Gastroesophageal sphincter (tissue), 4 donors: ENCODE results near the gene ADAM33. TPM values are rescaled to one million over a fixed set of nuclear protein-coding genes. Genes with fewer than 3 reads are reported as not detected.
A peak's percentile ranks its signal among the peaks of the same experiment; 100 is the strongest.

ENCODE experiments used
- ATAC-seq: fragments of 150-250 bp; one replicate; pipeline ENCODE4 v1.9.1; 2016; ENCODE audit warnings: mild to moderate bottlenecking, moderate library complexity
- H3K27ac ChIP-seq, 4 donors: fragments of 200-600 bp; sonication (generic) in 3 of 4; 1 replicate in 3 of 4; 2 replicates in 1 of 4; pipeline ENCODE4 v1.5.1; 2016 to 2019
- H3K27me3 ChIP-seq: fragments of 200-600 bp; sonication (generic); one replicate; pipeline ENCODE4 v1.5.1; 2019
- H3K36me3 ChIP-seq, 2 donors: fragments of 200-600 bp; sonication (generic); one replicate each; pipeline ENCODE4 v1.5.1; 2019; ENCODE audit warnings: control low read depth in 1 of 2
- H3K4me1 ChIP-seq, 3 donors: fragments of 200-600 bp; sonication (generic); 1 replicate in 2 of 3; 2 replicates in 1 of 3; pipeline ENCODE4 v1.5.1; 2016 to 2019; ENCODE audit warnings: control low read depth in 2 of 3
- H3K4me3 ChIP-seq, 2 donors: fragments of 200-600 bp; sonication (generic); one replicate each; pipeline ENCODE4 v1.5.1; 2019; ENCODE audit warnings: mild to moderate bottlenecking in 1 of 2, moderate library complexity in 1 of 2
- H3K9me3 ChIP-seq, 3 donors: fragments of 200-600 bp; sonication (generic); one replicate each; pipeline ENCODE4 v1.5.1; 2017 to 2019; ENCODE audit warnings: control low read depth in 2 of 3
- EP300 ChIP-seq: sonication (generic); formaldehyde crosslinking; IDR thresholded peaks from one replicate; pipeline ENCODE4 v1.6.1; 2017; ENCODE audit warnings: antibody characterized with exemption, mild to moderate bottlenecking
- POLR2A ChIP-seq, 2 donors: fragments of 450-650 bp; IDR thresholded peaks; one replicate each; pipeline ENCODE4 v1.6.1; 2017; ENCODE audit warnings: antibody characterized with exemption in 2 of 2, mild to moderate bottlenecking in 2 of 2, moderate library complexity in 1 of 2
- POLR2AphosphoS5 ChIP-seq: sonication (generic); formaldehyde crosslinking; IDR thresholded peaks from one replicate; pipeline ENCODE4 v1.6.1; 2017; ENCODE audit warnings: antibody characterized with exemption
- WGBS, 2 donors: methylation state at CpG; one replicate each; pipeline ENCODE4 v1.1.5; 2018; ENCODE audit warnings: low coverage in 1 of 2; 5-methylcytosine and 5-hydroxymethylcytosine counted together
- total RNA-seq, 4 donors: library from RNA; depleted of rRNA; stranded (reverse); fragments of >200 nt; gene quantifications; one replicate each; pipeline ENCODE4 v1.1.0, GENCODE V29; 2016
- TF ChIP-seq, protein P1 (sequence below), 4 experiments: fragments of 200-600 bp in 2 of 4; fragments of 450-650 bp in 2 of 4; sonication (generic) in 1 of 4; IDR thresholded peaks; one replicate each; pipeline ENCODE4 v1.5.1; 2017 to 2019; ENCODE audit warnings: antibody characterized with exemption in 4 of 4, mild to moderate bottlenecking in 2 of 4, moderate library complexity in 2 of 4

Gene ADAM33
- total RNA-seq, 4 donors from 2014 or later, result 15.9 to 105 (median 70.1) TPM

DNA sequence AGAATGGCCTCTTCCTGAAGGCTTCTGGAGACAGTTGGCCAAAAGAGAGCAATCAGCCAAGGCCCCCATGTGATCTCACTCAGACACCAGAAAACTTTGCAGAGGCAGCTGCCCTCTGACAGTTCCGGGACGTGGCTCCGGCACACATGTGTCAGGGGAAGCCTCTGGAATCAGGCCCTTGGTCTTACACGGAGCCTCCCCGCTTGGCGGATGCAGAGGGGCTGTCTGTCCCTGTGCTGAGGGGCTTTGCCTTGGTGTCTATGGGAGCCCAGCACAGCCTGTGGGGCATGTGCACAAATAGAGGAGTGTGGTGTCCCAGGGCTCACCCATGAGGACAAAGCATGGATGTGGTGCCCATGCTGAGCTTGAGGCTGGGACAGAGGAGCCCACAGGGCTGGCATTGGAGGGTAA, 16.8 kb upstream of the ADAM33 start:
- Histone ChIP-seq H3K4me1 (no peaks in the 10 kb centered on the region), H3K36me3 (no peaks in the 10 kb centered on the region), H3K4me3 (no peak overlapping the region), H3K27ac (no peak overlapping the region), H3K27me3 (no peaks in the 10 kb centered on the region), H3K9me3 (peaks cover 0 to 6% (median 0%) of the 10 kb centered on the region in 3 donors)
- no CpG with 5 or more reads among the region's 6 CpGs for WGBS, 2 donors
- no peak for ATAC-seq
- TF ChIP-seq POLR2A (IDR thresholded peaks at IDR 0.05) (no peak), POLR2AphosphoS5 (no peak), EP300 (no peak)
- TF ChIP-seq, protein P1, sequence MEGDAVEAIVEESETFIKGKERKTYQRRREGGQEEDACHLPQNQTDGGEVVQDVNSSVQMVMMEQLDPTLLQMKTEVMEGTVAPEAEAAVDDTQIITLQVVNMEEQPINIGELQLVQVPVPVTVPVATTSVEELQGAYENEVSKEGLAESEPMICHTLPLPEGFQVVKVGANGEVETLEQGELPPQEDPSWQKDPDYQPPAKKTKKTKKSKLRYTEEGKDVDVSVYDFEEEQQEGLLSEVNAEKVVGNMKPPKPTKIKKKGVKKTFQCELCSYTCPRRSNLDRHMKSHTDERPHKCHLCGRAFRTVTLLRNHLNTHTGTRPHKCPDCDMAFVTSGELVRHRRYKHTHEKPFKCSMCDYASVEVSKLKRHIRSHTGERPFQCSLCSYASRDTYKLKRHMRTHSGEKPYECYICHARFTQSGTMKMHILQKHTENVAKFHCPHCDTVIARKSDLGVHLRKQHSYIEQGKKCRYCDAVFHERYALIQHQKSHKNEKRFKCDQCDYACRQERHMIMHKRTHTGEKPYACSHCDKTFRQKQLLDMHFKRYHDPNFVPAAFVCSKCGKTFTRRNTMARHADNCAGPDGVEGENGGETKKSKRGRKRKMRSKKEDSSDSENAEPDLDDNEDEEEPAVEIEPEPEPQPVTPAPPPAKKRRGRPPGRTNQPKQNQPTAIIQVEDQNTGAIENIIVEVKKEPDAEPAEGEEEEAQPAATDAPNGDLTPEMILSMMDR (IDR thresholded peaks at IDR 0.05), result no peak

DNA sequence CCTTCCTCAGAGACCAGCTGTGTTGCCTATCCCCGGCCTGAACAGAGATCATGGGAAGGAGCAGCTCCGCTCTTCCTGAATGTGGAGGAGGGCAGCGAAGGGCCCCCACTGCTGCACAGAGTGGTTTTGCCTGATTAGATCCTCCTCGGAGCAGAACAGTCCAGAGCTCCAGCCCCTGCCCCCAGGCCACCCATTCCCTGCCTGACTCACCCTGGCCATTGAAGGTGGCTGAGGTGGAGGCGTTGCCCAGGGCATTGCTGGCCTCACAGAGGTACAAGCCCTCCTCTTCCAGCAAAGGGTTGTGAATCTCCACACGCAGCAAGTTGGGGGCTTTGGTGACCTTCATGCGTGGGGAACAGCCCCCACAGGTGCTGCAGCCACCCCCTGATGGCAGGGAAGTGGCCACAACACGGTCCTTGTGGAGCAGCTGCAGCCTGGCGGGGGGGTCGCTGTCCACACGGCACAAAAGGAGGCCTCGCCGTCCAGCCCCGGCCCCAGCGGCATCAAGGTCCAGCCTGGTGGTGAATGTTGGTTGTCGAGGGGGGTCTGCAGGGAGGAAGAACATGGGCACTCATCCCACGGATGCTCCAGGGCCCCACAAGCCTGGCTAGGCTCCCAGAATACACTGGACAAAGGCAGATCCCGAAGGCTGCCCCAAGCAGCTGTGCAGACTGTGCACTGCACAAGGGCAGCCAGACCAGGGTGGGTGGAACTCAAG, 15.9 kb upstream of the ADAM33 start:
- Histone ChIP-seq H3K27ac (no peak overlapping the region), H3K4me1 (no peaks in the 10 kb centered on the region), H3K36me3 (no peaks in the 10 kb centered on the region), H3K4me3 (no peak overlapping the region), H3K27me3 (no peaks in the 10 kb centered on the region), H3K9me3 (peaks cover 0 to 6% (median 0%) of the 10 kb centered on the region in 3 donors)
- no peak for ATAC-seq
- WGBS, 2 donors, result no CpG with 5 or more reads among the region's 18 CpGs
- TF ChIP-seq, protein P1 (IDR thresholded peaks at IDR 0.05), result no peak
- TF ChIP-seq POLR2AphosphoS5 (no peak), POLR2A (IDR thresholded peaks at IDR 0.05) (no peak), EP300 (no peak)

DNA sequence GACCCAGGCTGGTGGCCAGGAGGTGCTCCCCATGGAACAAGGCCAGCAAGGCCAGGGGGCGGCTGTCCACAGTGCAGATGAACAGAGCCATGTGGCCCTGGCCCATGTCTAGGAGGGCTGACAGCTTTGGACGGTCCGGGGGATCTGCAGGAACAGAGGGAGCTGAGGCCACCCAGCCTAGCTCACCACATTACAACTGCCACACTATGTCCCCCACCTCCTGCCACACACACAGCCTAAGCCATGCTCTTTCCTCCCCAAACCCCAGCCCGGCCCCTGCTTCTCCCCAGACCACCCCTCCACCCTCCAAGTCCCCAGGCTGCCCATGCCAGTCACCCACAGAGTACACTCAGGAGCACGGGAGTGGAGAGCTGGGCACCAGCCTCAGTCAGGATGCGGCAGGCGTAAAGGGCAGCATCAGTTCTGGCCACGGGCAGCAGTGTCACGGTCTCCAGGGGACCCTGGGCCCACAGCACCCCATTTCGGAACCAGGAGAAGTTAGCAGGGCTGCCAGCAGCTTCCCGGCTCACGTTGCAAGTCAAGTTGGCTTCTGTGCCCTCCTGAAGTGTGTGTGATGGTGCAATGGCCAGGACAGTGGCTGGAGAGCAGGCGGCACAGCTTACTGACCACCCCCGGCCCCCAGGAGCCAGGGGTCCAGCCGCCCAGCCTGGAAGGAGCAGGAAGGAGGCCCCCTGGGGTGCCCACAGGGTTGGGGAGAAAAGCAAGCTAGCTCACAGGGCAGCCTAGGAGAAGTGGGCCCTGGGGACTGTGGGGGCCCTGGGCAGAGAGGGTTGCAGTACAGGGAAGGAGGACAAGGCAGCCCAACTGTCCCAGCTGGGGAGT, 15.2 kb upstream of the ADAM33 start:
- Histone ChIP-seq H3K27ac (no peak overlapping the region), H3K9me3 (peaks cover 0 to 6% (median 0%) of the 10 kb centered on the region in 3 donors), H3K27me3 (no peaks in the 10 kb centered on the region), H3K4me3 (no peak overlapping the region), H3K36me3 (no peaks in the 10 kb centered on the region), H3K4me1 (no peaks in the 10 kb centered on the region)
- 100% methylated on average over 4 of the region's 15 CpGs; no CpG with 5 or more reads in 1 of the 2 donors for WGBS, 2 donors
- no peak for TF ChIP-seq EP300
- TF ChIP-seq POLR2A (IDR thresholded peaks at IDR 0.05), result no peak
- ATAC-seq, result no peak

DNA sequence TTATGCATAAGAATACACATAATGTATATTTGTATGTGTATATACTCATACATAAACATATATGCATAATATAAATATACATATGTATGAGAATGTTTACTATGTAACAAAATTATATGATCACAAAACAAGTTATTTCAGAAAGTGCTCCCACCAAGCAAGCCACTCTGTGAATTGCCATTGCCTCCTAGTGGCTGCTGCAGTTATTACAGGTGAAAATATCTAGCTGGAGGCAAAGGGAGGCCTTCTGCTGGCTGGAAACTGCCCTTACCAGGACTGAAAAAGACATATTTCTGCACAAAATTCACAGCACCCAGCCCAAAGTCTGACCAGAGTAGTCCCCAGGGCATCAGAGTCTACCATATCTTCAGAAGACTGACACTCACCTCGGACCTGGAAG, 14.4 kb upstream of the ADAM33 start:
- no peaks in the 10 kb centered on the region for H3K27me3 ChIP-seq
- no peak overlapping the region for H3K4me3 ChIP-seq
- 100% methylated on average over 1 of the region's 1 CpG; no CpG with 5 or more reads in 1 of the 2 donors for WGBS, 2 donors
- no peak overlapping the region for H3K27ac ChIP-seq
- H3K9me3 ChIP-seq, result peaks cover 0 to 6% (median 0%) of the 10 kb centered on the region in 3 donors
- no peaks in the 10 kb centered on the region for H3K4me1 ChIP-seq
- no peak for TF ChIP-seq EP300
- TF ChIP-seq, protein P1 (IDR thresholded peaks at IDR 0.05), result peak in 1 of 4 experiments; percentile 17
- H3K36me3 ChIP-seq, result no peaks in the 10 kb centered on the region
- ATAC-seq, result no peak

DNA sequence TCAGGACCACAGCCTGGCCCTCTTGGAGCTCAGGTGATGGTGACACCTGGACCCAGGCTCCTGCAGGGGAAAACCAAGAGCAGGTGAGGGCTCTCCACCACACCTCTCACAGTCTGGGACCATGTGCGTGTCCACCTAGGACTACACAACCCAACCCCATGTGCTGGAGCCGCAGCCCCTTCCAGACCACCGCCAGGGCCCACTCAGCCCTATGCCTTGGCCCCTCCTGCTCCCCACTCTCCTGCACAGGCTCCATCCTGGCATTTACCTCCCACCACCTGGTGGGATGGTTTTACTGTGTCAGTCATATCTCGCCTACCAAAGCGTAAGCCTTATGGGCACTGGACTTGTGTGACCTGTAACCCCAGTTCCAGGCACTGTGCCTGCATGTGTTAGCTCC, 13.1 kb upstream of the ADAM33 start:
- TF ChIP-seq, protein P1 (IDR thresholded peaks at IDR 0.05), result no peak
- TF ChIP-seq POLR2A (IDR thresholded peaks at IDR 0.05), result no peak
- TF ChIP-seq POLR2AphosphoS5, result no peak
- no peak for TF ChIP-seq EP300
- 90 to 100% methylated on average over 2 to 3 of the region's 5 CpGs for WGBS, 2 donors

More for the DNA sequence above, 13.1 kb upstream of the ADAM33 start:
- H3K4me3 ChIP-seq, result no peak overlapping the region
- no peak for ATAC-seq
- no peak overlapping the region for H3K27ac ChIP-seq
- H3K9me3 ChIP-seq, result peaks cover 0 to 6% (median 0%) of the 10 kb centered on the region in 3 donors
- H3K36me3 ChIP-seq, result no peaks in the 10 kb centered on the region
- no peaks in the 10 kb centered on the region for H3K4me1 ChIP-seq
- H3K27me3 ChIP-seq, result no peaks in the 10 kb centered on the region
